ENCODE measurements around the gene SPINK7.
"Not testable (repeated sequence)": the region's sequence is repeated elsewhere in the genome, so short reads cannot be mapped to it uniquely, and the experiment has no call there.

Gene SPINK7

GRCh38 chr5:148312153-148312552 is at the start of gene SPINK7:
Gene SPINK7 (plus strand): TSS chr5:148312423. CDS start chr5:148312484, 61 bp downstream.
- DNase-seq (ENCODE audit: low read depth, low spot score), result no peak

- DNase-seq (ENCODE audit: low read depth, low spot score), result no peak
Measured at GRCh38 chr5:148267962-148268361, 44.3 kb upstream of the SPINK7 start.

GRCh38 chr5:148268566-148268965 is 43.7 kb upstream of the SPINK7 start, which contains the start of gene SPINK13:
Gene SPINK13 (plus strand): TSS chr5:148268794. CDS start chr5:148270073, 1,279 bp downstream.
- DNase-seq (ENCODE audit: low read depth, low spot score), result no peak

- DNase-seq (ENCODE audit: low read depth, low spot score), result not testable (repeated sequence)
Measured at GRCh38 chr5:148275129-148275528, 37.1 kb upstream of the SPINK7 start.

GRCh38 chr5:148280893-148281292 is 31.3 kb upstream of the SPINK7 start:
- DNase-seq (ENCODE audit: low read depth, low spot score), result not testable (repeated sequence)

DNA sequence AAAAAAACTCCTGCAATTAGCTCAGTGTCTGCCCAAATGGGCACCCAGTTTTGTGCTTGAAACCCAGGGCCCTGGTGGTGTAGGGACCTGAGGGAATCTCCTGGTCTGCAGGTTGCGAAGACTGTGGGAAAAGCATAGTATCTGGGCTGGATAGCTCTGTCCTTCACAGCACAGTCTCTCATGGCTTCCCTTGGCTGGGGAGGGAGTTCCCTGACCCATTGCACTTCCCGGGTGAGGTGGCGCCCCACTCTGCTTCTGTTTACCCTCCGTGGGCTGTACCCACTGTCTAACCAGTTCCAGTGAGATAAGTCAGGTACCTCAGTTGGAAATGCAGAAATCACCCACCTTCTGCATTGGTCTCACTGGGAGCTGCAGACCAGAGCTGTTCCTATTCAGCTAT is 30.9 kb upstream of the SPINK7 start:
- DNase-seq (ENCODE audit: low read depth, low spot score), result not testable (repeated sequence)

DNA sequence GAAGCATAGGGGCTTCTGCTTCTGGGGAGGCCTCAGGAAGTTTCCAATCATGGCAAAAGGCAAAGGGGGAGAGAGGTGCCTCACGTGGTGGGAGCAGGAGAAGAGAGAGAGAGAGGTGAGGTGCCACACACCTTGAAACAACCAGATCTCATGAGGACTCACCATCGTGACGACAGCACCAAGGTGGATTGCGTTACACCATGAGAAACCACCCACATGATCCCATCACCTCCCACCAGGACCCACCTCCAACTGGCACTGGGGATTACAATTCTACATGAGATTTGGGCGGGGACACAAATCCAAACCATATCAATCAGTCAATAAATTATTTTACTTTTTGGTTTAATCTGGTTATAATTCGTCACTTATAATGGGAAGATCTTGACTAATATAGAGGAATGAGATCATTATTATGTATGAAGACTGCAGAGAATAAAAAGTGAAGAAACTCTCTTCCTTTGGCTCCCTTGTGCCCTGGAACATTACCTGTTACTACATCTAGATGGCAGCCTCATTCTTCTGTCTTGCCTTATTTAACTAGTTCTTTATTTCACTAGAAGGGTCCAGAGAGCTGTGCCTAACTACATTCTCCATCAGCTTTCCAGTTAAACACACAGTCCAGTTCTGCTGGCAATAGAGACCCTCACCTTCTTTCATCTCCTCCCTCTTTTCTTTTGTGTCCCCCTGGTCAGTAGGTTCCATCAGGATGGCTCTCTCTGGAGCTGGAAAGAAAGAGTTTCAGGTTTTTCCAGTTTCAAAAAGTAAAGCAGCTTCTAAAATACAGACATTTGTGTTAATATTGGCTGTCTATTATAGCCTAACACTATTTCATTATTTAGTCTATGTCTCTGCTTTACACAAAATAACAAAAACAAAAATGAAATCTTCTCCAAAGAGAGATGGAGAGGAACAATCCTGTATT is 21.7 kb upstream of the SPINK7 start:
- no peak for DNase-seq (ENCODE audit: low read depth, low spot score)

DNA sequence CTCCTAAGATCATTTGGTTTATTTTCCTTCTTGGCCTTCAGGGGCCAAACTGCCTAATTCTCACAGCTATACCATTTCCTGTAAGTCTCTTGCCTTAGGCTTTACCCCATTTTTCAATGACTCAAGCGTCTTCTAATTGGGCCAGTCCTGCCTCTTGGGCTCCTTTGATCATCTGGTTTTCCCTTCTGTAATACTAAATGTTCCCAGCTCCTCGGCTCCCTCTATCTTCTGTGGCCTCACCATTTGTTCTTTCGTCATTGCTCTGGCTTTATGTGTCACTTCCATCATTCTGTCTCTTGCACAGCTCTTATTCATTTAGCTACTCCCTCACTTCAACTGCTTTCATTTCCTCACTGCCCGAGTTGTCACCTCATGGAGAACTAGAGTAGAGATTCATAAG is 14.5 kb upstream of the SPINK7 start:
- no peak for DNase-seq (ENCODE audit: low read depth, low spot score)

DNA sequence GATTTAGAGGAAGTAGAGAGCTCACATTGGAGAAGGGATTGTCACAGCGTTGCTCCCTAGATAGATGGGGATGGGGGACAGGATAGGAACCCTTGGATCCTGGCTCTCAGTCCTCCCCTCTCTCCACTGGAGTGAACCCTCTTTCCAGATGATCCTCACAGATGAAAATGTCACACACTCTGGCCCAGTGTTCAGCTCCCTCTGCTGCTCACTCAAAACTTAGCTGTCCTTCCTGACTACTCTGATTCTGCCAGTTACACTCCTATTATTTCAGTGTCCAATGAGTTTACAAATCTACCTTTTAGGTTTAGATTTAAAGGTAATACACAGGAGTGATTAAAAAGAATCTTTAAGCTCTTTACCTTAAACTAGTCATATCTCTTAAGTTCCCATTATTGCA is 5.8 kb upstream of the SPINK7 start:
- no peak for DNase-seq (ENCODE audit: low read depth, low spot score)

- no peak for DNase-seq (ENCODE audit: low read depth, low spot score)
Measured at GRCh38 chr5:148309019-148309418, 3.2 kb upstream of the SPINK7 start.

- DNase-seq (ENCODE audit: low read depth, low spot score), result no peak
Measured at GRCh38 chr5:148309746-148310145, 2.5 kb upstream of the SPINK7 start.

- DNase-seq (ENCODE audit: low read depth, low spot score), result no peak
Measured at GRCh38 chr5:148311484-148311883, 739 bp upstream of the SPINK7 start.

- DNase-seq (ENCODE audit: low read depth, low spot score), result no peak
Measured at GRCh38 chr5:148314187-148314586, 2.0 kb downstream of the SPINK7 start.

- DNase-seq (ENCODE audit: low read depth, low spot score), result no peak
Measured at GRCh38 chr5:148314731-148315130, 2.5 kb downstream of the SPINK7 start.

- DNase-seq (ENCODE audit: low read depth, low spot score), result not testable (repeated sequence)
Measured at GRCh38 chr5:148320011-148320963, 8.1 kb downstream of the SPINK7 start.

GRCh38 chr5:148333262-148333849 is 21.1 kb downstream of the SPINK7 start:
- DNase-seq (ENCODE audit: low read depth, low spot score), result no peak

GRCh38 chr5:148335259-148335658 is 23.0 kb downstream of the SPINK7 start, which contains the start of gene SPINK9:
Gene SPINK9 (plus strand): TSS chr5:148335559. CDS start chr5:148335614, 55 bp downstream.
- no peak for DNase-seq (ENCODE audit: low read depth, low spot score)

- DNase-seq (ENCODE audit: low read depth, low spot score), result no peak
Measured at GRCh38 chr5:148336704-148337435, 24.6 kb downstream of the SPINK7 start.

DNA sequence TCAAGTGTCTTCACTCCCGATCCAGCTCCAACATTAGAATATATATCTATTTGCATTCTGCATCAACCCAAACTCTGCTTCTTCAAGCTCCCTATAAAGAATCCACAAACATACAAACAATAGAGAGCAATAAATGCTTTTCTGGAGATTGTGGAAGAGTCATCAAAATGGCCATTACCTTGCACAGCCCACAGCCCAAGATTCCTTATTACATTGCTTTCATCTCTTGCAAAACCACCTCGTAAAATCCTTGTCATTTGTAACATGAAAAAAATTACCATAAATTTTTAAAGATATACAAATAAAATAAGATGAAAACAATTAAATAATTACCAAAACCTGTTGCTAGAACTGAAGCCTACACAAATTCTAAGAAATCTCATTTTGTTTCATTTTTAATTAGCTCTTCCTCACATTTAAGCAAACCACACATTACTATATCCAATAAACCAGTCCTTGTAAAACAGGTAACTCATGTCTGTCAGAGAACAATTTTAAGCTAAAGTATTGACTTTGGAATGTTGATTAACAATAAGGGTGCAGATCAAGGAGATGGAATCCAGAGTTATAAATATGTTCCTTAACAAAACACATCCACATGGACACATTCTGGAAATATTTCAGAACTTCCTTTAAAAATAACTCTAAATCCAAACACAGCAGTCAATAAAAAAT is 30.3 kb downstream of the SPINK7 start:
- no peak for DNase-seq (ENCODE audit: low read depth, low spot score)

DNA sequence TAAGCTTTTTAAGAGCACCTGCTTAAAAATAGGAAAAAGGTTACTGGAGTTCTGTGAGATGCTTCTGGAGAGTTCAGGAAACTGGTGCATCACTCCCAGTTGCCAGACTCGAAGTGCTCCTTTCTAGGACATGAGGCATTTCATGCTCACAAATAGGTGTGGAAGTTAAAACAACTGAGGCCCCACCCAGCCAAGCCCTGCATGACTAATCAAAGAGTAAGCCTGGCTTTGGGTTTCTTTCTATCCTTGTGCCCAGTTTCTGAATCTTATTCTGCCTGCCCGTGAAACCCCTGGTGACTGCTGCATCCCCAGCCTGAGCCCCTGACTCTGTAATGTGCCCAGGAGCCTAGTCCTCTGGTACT is 30.8 kb downstream of the SPINK7 start:
- DNase-seq (ENCODE audit: low read depth, low spot score), result no peak

All from activated naive CD8-positive, alpha-beta T cell treated with anti-CD3 and anti-CD28 coated beads, Interleukin-2, amount 50 U/mL, for 16 hours (primary cell).